NCI-H2081 (cell line): ENCODE results near the gene OR2A7.
"Not testable (repeated sequence)": the region's sequence is repeated elsewhere in the genome, so short reads cannot be mapped to it uniquely, and the experiment has no call there.

ENCODE experiments used
- DNase-seq, 2 experiments: peaks; one replicate each; lab custom pipeline; 2025; lab: John Stamatoyannopoulos, UW

OR2A7 gene

GRCh38 chr7:144264692-144265091, at the start of gene OR2A7:
Gene OR2A7, minus strand, starts transcription at chr7:144264792. Its CDS starts 5,164 bp downstream, at chr7:144259628.
- DNase-seq: not testable (repeated sequence)

GRCh38 chr7:144311872-144312469, 47.4 kb upstream of the OR2A7 start, which contains the start of gene OR2A1:
Gene OR2A1, plus strand, starts transcription at chr7:144312419. Its CDS starts 5,706 bp downstream, at chr7:144318125.
- not testable (repeated sequence) for DNase-seq

- DNase-seq: not testable (repeated sequence)
These were observed 46.6 kb upstream of the OR2A7 start for GRCh38 chr7:144311218-144311617.

GRCh38 chr7:144309702-144310101, 45.1 kb upstream of the OR2A7 start:
- not testable (repeated sequence) for DNase-seq

GRCh38 chr7:144305156-144305555, 40.6 kb upstream of the OR2A7 start:
- DNase-seq: not testable (repeated sequence)

- not testable (repeated sequence) for DNase-seq
These were observed 39.0 kb upstream of the OR2A7 start for GRCh38 chr7:144303607-144304006.

- DNase-seq: not testable (repeated sequence)
These were observed 38.1 kb upstream of the OR2A7 start for GRCh38 chr7:144302578-144303303.

- not testable (repeated sequence) for DNase-seq
These were observed 29.4 kb upstream of the OR2A7 start for GRCh38 chr7:144293794-144294499.

- DNase-seq: not testable (repeated sequence)
These were observed 28.0 kb upstream of the OR2A7 start for GRCh38 chr7:144292384-144293161.

GRCh38 chr7:144291607-144292006, 27.0 kb upstream of the OR2A7 start:
- DNase-seq: not testable (repeated sequence)

- not testable (repeated sequence) for DNase-seq
These were observed 22.7 kb upstream of the OR2A7 start for GRCh38 chr7:144287171-144287784.

GRCh38 chr7:144283716-144284115, 19.1 kb upstream of the OR2A7 start:
- not testable (repeated sequence) for DNase-seq

GRCh38 chr7:144282490-144282889, 17.9 kb upstream of the OR2A7 start:
- not testable (repeated sequence) for DNase-seq

GRCh38 chr7:144281981-144282380, 17.4 kb upstream of the OR2A7 start:
- DNase-seq: not testable (repeated sequence)

GRCh38 chr7:144280010-144280409, 15.4 kb upstream of the OR2A7 start:
- DNase-seq: not testable (repeated sequence)

- DNase-seq: not testable (repeated sequence)
These were observed 10.7 kb upstream of the OR2A7 start for GRCh38 chr7:144275281-144275680.

GRCh38 chr7:144269188-144269587, 4.6 kb upstream of the OR2A7 start, which contains the start of gene CTAGE8:
Gene CTAGE8, minus strand, starts transcription at chr7:144269288. Its CDS starts 38 bp downstream, at chr7:144269250.
- DNase-seq: not testable (repeated sequence)

GRCh38 chr7:144262128-144262527, 2.5 kb downstream of the OR2A7 start:
- not testable (repeated sequence) for DNase-seq

- DNase-seq: not testable (repeated sequence)
These were observed 5.5 kb downstream of the OR2A7 start for GRCh38 chr7:144259067-144259466.

GRCh38 chr7:144256112-144256511, 8.5 kb downstream of the OR2A7 start:
- DNase-seq: no peak

GRCh38 chr7:144255471-144255897, 9.1 kb downstream of the OR2A7 start:
- DNase-seq: no peak
